Regular cardiac myocyte (primary cell): ENCODE results near the gene KRT2. TPM values are rescaled to one million over a fixed set of nuclear protein-coding genes. Genes with fewer than 3 reads are reported as not detected.

Experiments used
- total RNA-seq: library from RNA; depleted of rRNA; stranded (reverse); fragments of >200 nt; gene quantifications from 2 replicates; pipeline ENCODE4 v1.2.3, GENCODE V29; 2014

KRT2 gene
- not detected in 2 replicates for total RNA-seq

DNA sequence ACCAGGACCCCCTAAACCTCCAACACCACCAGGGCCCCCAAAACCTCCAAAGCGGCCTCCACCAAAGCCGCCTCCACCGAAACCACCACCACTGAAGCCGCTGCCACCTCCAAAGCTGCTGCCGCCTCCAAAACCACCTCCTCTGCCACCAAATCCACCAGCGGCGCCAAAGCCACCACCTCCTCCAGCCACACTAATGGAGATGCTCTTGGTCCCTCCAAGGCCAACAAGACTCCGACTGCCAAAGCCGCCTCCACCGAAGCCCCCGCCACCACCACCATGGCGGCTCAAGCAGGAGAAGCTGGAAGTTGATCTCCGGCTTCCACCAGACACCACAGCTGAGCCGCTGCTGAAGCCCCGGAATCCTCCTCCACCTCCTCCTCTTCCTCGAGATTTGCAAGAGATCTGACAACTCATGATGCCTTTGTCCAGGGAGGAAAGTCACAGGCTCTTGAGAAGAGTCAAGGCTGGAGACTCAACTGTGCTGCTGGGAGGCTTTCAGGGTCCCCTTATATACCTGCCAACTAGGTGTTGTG is at the start of gene KRT2:
Gene KRT2 (minus strand): TSS at position 486 of the 536 bp plus-strand sequence. CDS start 69 bp downstream, at position 417.

DNA sequence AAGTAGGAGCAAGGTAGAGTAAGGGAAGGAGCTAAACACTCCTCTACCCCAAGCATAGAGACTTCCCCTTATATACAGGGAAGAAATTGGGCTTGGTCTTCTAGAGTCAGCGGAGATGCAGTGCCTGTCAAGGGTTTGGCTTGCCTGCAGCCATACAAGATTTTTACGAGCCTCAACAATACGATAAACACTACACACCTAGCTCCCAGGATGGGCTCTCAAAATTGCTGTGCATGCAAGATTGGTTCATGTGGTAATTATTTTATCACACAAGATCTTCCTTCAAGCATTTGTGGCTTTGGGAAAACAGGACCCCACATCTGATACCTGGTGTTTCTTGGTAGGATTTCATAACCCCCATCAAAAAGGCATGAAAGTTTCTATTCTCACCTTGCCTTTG is 28.4 kb upstream of the KRT2 start, which contains the start of gene KRT1:
Gene KRT1 (minus strand): TSS at position 45 of the 400 bp plus-strand sequence. CDS start 59 bp downstream, outside the sequence.

DNA sequence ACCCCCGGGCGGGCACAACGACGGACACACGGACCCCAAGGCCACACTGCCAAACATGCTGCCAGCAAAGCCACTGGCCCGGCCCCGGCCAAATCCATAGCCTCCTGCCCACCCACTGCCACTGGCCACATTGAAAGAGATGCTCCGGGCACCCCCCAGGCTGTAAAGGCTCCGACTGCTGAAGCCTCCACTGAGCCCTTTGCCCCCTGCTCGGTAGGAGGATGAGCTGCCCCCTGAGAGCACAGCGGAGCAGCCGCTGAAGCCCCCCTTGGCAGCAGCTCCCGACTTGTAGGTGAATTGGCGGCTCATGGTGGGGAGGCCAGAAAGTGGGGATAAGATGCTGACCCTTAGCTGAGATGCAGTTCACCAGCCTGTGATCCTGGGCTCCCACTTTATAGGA is 33.8 kb downstream of the KRT2 start, which contains the start of gene KRT73:
Gene KRT73 (minus strand): TSS at position 344 of the 400 bp plus-strand sequence. CDS start 35 bp downstream, at position 309.

DNA sequence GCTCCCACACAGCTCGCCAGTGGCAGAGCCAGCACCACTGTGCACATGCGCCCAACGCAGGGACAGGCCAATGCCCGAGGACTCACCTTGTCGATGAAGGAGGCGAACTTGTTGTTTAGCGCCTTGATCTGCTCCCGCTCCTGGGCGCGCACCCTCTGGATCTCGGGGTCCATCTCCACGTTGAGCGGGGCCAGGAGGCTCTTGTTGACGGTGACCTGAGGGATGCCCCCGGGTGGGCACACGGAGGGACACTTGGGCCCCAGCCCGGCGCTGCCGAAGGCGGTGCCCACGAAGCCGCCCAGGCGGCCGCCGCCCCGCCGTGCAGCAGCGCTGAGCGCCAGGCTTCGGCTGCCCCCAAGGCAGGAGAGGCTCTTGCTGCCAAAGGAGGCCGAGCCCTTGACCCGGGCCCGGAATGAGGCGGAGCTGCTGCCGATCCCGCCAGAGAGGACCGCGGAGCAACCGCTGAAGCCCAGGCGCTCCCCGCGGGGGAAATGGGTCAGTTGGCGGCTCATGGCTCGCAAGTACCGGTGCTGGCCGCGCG is 51.0 kb downstream of the KRT2 start, which contains the start of gene KRT72:
Gene KRT72 (minus strand): TSS at position 523 of the 541 bp plus-strand sequence. CDS start 11 bp downstream, at position 512.

Other genes with a start within 250 kb of the KRT2 start
- not detected in 2 replicates for gene KRT82, start 245.9 kb downstream of the KRT2 start, total RNA-seq
- gene KRT75, start 217.8 kb downstream of the KRT2 start, total RNA-seq = not detected in 2 replicates
- not detected in 2 replicates for gene KRT6B, start 200.1 kb downstream of the KRT2 start, total RNA-seq
- not detected in 2 replicates for gene KRT6C, start 178.4 kb downstream of the KRT2 start, total RNA-seq
- gene KRT6A, start 159.0 kb downstream of the KRT2 start, total RNA-seq = 0.96 and 1.4 TPM in 2 replicates
- 1.4 and 2.3 TPM in 2 replicates for gene KRT5, start 131.8 kb downstream of the KRT2 start, total RNA-seq
- not detected in 2 replicates for gene KRT71, start 99.1 kb downstream of the KRT2 start, total RNA-seq
- not detected in 2 replicates for gene KRT74, start 78.4 kb downstream of the KRT2 start, total RNA-seq
- gene KRT72, start 50.7 kb downstream of the KRT2 start, total RNA-seq = not detected in 2 replicates
- gene KRT73, start 33.7 kb downstream of the KRT2 start, total RNA-seq = not detected in 2 replicates
- not detected in 2 replicates for gene KRT1, start 28.2 kb upstream of the KRT2 start, total RNA-seq
- not detected in 2 replicates for gene KRT77, start 51.3 kb upstream of the KRT2 start, total RNA-seq
- not detected in 2 replicates for gene KRT76, start 125.1 kb upstream of the KRT2 start, total RNA-seq
- not detected in 2 replicates for gene KRT3, start 143.9 kb upstream of the KRT2 start, total RNA-seq
- not detected in 2 replicates for gene KRT4, start 161.9 kb upstream of the KRT2 start, total RNA-seq
- gene KRT79, start 182.1 kb upstream of the KRT2 start, total RNA-seq = under 0.01 TPM in 1 of 2 replicates, not detected in the other
- not detected in 2 replicates for gene KRT78, start 196.8 kb upstream of the KRT2 start, total RNA-seq